Endodermal cell (in vitro differentiated cells): ENCODE results near the gene CSH2. TPM values are rescaled to one million over a fixed set of nuclear protein-coding genes. Genes with fewer than 3 reads are reported as not detected.
A peak's percentile ranks its signal among the peaks of the same experiment; 100 is the strongest.

Experiments used
- DNase-seq: peaks from one replicate; pipeline ENCODE4 v3.0.0-alpha.2; 2017
- H3K27ac ChIP-seq: 2 replicates; pipeline ENCODE4 v1.5.1; 2013; ENCODE audit warnings: mild to moderate bottlenecking, low read depth, low read length, moderate library complexity
- H3K27me3 ChIP-seq: 2 replicates; pipeline ENCODE4 v1.6.1; 2013; ENCODE audit warnings: mild to moderate bottlenecking, low read length, moderate library complexity; ENCODE audit not compliant: insufficient read depth, control insufficient read depth, poor library complexity, severe bottlenecking
- H3K36me3 ChIP-seq: 2 replicates; pipeline ENCODE4 v1.7.0; 2013; ENCODE audit warnings: mild to moderate bottlenecking, low read length, moderate library complexity; ENCODE audit not compliant: control insufficient read depth, insufficient read depth
- H3K4me1 ChIP-seq: one replicate; pipeline ENCODE4 v1.7.0; 2013; ENCODE audit warnings: low read length; ENCODE audit not compliant: control insufficient read depth, insufficient read depth
- H3K4me3 ChIP-seq: 2 replicates; pipeline ENCODE4 v1.5.1; 2013; ENCODE audit warnings: mild to moderate bottlenecking, low read length, moderate library complexity
- H3K9ac ChIP-seq: 2 replicates; pipeline ENCODE4 v1.6.1; 2013; ENCODE audit warnings: mild to moderate bottlenecking, low read length, moderate library complexity; ENCODE audit not compliant: poor library complexity, severe bottlenecking; ENCODE audit errors: extremely low read depth
- H3K9me3 ChIP-seq: 2 replicates; pipeline ENCODE4 v1.6.1; 2013; ENCODE audit warnings: mild to moderate bottlenecking, low read length, moderate library complexity; ENCODE audit not compliant: control insufficient read depth
- H3K27ac Mint-ChIP-seq: 2 replicates; pipeline ENCODE4 v1.8.0; 2020; ENCODE audit warnings: mixed read lengths
- H3K27me3 Mint-ChIP-seq: 2 replicates; pipeline ENCODE4 v1.8.0; 2021; ENCODE audit warnings: mild to moderate bottlenecking, mixed read lengths; ENCODE audit not compliant: insufficient read depth
- H3K36me3 Mint-ChIP-seq: 2 replicates; pipeline ENCODE4 v1.8.0; 2020; ENCODE audit warnings: low read depth, mixed read lengths
- H3K4me1 Mint-ChIP-seq: 2 replicates; pipeline ENCODE4 v1.8.0; 2020; ENCODE audit warnings: mixed read lengths
- H3K4me3 Mint-ChIP-seq: 2 replicates; pipeline ENCODE4 v1.8.0; 2020; ENCODE audit warnings: mild to moderate bottlenecking, moderate library complexity, mixed read lengths
- H3K9me3 Mint-ChIP-seq: 2 replicates; pipeline ENCODE4 v1.8.0; 2020; ENCODE audit warnings: mild to moderate bottlenecking, mixed read lengths
- WGBS, 2 experiments: methylation state at CpG; one replicate each; pipeline versions ENCODE4 v1.1.5 to v1.1.7; 2013; ENCODE audit warnings: missing lambda C conversion rate in 2 of 2, mixed read lengths in 1 of 2; ENCODE audit not compliant: insufficient coverage in 1 of 2, insufficient read length in 1 of 2; 5-methylcytosine and 5-hydroxymethylcytosine counted together
- total RNA-seq, 2 donors: library from RNA; stranded (reverse); fragmentation: NEBNext Ultra II Directional in 1 of 2; extraction: Animal tissue kit (Norgen Biotek cat#: 25700) in 1 of 2; gene quantifications; 2 replicates in 1 of 2; 3 replicates in 1 of 2; pipeline ENCODE4 v1.2.1, GENCODE V29; 2021
- TF ChIP-seq, protein P1 (sequence below): fragments of 200-600 bp; sonication (generic); conservative IDR thresholded peaks from 2 replicates; pipeline ENCODE4 v1.5.0; 2021; ENCODE audit warnings: antibody characterized with exemption, mild to moderate bottlenecking

The CSH2 gene
- total RNA-seq, 2 donors from 2014 or later, result 0.57 TPM; not detected in 1

DNA sequence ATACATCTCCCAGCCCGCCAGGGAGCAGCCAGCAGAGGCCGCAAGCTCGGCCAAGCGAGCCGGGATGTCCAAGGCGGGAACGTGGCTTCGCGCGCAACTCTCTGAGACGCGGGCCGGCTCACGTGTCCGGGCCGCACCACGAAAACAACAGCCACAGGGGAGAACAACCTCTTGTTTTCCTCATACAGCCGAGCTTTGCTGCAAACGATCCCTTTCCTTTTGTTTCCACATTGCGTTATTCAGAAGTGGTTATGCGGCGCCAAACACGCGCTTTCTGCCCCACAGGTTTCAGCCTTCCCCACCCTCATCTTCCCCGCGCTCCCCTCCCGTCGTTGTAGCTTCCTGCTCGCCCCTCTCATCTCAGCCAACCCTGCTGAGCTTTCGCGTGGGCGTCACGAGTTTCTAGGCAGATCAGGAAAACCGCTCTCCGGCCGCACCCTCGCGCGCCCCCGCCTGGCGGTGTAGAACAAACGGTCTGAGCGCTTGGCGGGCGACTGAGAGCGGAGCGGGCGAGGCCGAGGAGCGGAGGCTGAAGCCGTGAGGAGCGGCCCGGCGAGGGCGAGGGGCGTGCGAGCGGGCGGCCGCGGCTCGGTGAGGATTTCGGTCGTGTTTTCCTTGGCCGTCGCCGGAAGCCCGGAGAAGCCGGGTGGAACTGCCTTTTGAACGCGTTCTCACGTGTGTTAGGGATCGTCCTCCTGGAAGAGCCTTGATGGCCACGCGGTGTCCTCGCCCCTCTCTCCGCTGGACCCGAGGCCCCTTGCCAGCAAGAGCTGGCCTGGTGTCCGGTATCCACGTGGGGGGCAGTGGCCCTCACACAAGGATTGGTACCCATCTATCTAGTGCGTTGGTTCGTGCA is 24.4 kb downstream of the CSH2 start:
- no peaks in the 10 kb centered on the region for H3K4me1 ChIP-seq
- Mint-ChIP-seq H3K9me3 (peaks cover 20% of the 10 kb centered on the region), H3K4me3 (peak overlapping the region; percentile 53), H3K36me3 (no peaks in the 10 kb centered on the region), H3K4me1 (peaks cover 3% of the 10 kb centered on the region), H3K27me3 (peaks cover 68% of the 10 kb centered on the region), H3K27ac (peak overlapping the region; percentile 96)
- DNase-seq, result peak; percentile 99
- no peak overlapping the region for H3K4me3 ChIP-seq
- 67 to 76% methylated on average over 56 to 82 of the region's 82 CpGs for WGBS, 2 experiments
- TF ChIP-seq, protein P1, sequence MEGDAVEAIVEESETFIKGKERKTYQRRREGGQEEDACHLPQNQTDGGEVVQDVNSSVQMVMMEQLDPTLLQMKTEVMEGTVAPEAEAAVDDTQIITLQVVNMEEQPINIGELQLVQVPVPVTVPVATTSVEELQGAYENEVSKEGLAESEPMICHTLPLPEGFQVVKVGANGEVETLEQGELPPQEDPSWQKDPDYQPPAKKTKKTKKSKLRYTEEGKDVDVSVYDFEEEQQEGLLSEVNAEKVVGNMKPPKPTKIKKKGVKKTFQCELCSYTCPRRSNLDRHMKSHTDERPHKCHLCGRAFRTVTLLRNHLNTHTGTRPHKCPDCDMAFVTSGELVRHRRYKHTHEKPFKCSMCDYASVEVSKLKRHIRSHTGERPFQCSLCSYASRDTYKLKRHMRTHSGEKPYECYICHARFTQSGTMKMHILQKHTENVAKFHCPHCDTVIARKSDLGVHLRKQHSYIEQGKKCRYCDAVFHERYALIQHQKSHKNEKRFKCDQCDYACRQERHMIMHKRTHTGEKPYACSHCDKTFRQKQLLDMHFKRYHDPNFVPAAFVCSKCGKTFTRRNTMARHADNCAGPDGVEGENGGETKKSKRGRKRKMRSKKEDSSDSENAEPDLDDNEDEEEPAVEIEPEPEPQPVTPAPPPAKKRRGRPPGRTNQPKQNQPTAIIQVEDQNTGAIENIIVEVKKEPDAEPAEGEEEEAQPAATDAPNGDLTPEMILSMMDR, result peak; percentile 75
- H3K36me3 ChIP-seq, result no peaks in the 10 kb centered on the region
- H3K27me3 ChIP-seq, result peaks cover 21% of the 10 kb centered on the region
- peak overlapping the region; percentile 44 for H3K9ac ChIP-seq
- H3K27ac ChIP-seq, result no peak overlapping the region
- H3K9me3 ChIP-seq, result no peaks in the 10 kb centered on the region

DNA sequence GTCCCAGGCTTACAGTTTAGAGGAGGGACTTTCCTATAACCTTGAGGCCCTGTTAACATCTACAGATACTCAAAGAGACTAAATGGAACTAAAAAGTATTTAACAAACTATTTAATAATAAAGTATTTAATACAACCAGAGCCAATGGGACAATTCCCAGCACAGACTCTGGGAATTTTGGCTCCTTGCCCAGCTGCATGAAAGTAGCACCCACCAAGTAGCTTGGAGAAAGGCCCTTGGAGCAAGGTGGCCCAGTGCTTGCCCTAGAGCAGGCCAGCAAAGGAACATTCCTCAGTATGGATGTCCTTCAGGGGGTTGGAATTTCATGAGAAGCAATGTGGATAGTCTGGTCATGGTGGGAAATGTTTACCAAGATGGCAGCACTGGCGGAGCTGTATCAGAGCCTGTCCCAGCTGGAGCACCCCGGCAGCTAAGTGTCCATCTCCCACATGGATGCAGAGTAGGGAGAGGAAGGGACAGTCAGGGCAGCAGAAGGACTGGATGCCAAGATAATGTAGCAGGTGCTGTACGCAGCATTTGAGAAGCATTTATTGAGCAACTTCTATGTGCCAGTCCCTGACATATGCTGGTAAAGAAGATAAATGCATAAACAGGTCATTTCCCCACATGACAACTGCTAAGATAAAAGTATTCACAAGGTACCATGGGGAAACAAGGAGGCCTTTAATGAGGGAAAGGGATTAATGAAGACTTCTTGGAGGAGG is 25.8 kb downstream of the CSH2 start:
- H3K4me3 Mint-ChIP-seq, result no peak overlapping the region
- peaks cover 67% of the 10 kb centered on the region for H3K27me3 Mint-ChIP-seq
- peaks cover 3% of the 10 kb centered on the region for H3K4me1 Mint-ChIP-seq
- Histone ChIP-seq H3K4me1 (no peaks in the 10 kb centered on the region), H3K27ac (no peak overlapping the region), H3K4me3 (no peak overlapping the region), H3K9me3 (no peaks in the 10 kb centered on the region), H3K27me3 (peaks cover 9% of the 10 kb centered on the region), H3K36me3 (no peaks in the 10 kb centered on the region), H3K9ac (no peak overlapping the region)
- WGBS, 2 experiments, result 96 to 98% methylated on average over 3 of the region's 3 CpGs
- no peak for DNase-seq
- H3K27ac Mint-ChIP-seq, result no peak overlapping the region
- H3K9me3 Mint-ChIP-seq, result peaks cover 20% of the 10 kb centered on the region
- TF ChIP-seq, protein P1, result no peak
- H3K36me3 Mint-ChIP-seq, result no peaks in the 10 kb centered on the region

DNA sequence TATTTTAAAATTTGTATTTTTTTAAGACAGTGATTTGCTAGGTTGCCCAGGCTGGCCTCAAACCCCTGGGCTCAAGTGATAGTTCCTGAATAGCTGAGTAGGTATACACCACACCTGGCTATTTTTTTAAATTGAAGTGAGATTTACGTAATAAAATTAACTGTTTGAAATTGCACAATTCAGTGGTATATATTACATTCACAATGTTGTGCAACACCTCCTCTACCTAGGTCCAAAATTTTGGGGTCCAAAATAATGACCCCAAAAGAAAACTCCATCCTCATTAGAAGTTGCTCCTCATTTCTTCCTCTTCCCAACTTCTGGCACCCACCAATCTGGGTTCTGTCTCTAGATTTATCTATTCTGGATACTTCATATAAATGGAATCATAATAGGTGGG is 28.0 kb downstream of the CSH2 start:
- no peak overlapping the region for H3K4me3 Mint-ChIP-seq
- H3K36me3 ChIP-seq, result no peaks in the 10 kb centered on the region
- WGBS, 2 experiments, result no CpG with 5 or more reads among the region's 1 CpG
- H3K9me3 Mint-ChIP-seq, result peaks cover 20% of the 10 kb centered on the region
- H3K27me3 Mint-ChIP-seq, result peaks cover 51% of the 10 kb centered on the region
- TF ChIP-seq, protein P1, result no peak
- no peak overlapping the region for H3K9ac ChIP-seq
- no peak overlapping the region for H3K4me3 ChIP-seq
- H3K27ac ChIP-seq, result no peak overlapping the region
- H3K4me1 Mint-ChIP-seq, result peaks cover 14% of the 10 kb centered on the region
- peaks cover 2% of the 10 kb centered on the region for H3K36me3 Mint-ChIP-seq
- H3K9me3 ChIP-seq, result no peaks in the 10 kb centered on the region
- no peak overlapping the region for H3K27ac Mint-ChIP-seq
- H3K4me1 ChIP-seq, result peaks cover 8% of the 10 kb centered on the region
- peaks cover 5% of the 10 kb centered on the region for H3K27me3 ChIP-seq
- no peak for DNase-seq
